B cell (primary cell): ENCODE results near the gene PCBP3. TPM values are rescaled to one million over a fixed set of nuclear protein-coding genes. Genes with fewer than 3 reads are reported as not detected.

Experiments
- ATAC-seq: fragments of 200-7000 bp; cut with Tn5 transposase; one replicate; pipeline ENCODE4 v1.10.0; 2021; ENCODE audit warnings: low read depth, mild to moderate bottlenecking, moderate number of reproducible peaks, moderate library complexity
- CTCF ChIA-PET: fragments of 350-600 bp; sonication (Branson Sonifier 250); formaldehyde crosslinking; loops from one replicate; lab custom pipeline; 2021; ENCODE audit warnings: antibody characterized with exemption, inconsistent platforms; lab: Charles Lee
- POLR2A ChIA-PET: fragments of 350-600 bp; sonication (Branson Sonifier 250); formaldehyde crosslinking; loops from one replicate; lab custom pipeline; 2021; ENCODE audit warnings: antibody characterized with exemption; lab: Charles Lee
- DNase-seq: peaks from one replicate; pipeline ENCODE4 v3.0.0; 2013
- H2AFZ ChIP-seq: 2 replicates; pipeline ENCODE4 v1.6.1; 2012; ENCODE audit warnings: mild to moderate bottlenecking, low read depth, low read length; ENCODE audit not compliant: insufficient read depth, poor library complexity, severe bottlenecking
- H3K27ac ChIP-seq, 2 donors: 1 replicate in 1 of 2; 2 replicates in 1 of 2; pipeline ENCODE4 v1.5.1; 2012 to 2013; ENCODE audit warnings: low read length in 2 of 2, mild to moderate bottlenecking in 2 of 2, moderate library complexity in 1 of 2
- H3K27me3 ChIP-seq, 4 experiments: fragments of 200-600 bp in 1 of 4; sonication (generic) in 1 of 4; replicated peaks in 1 of 4; 1 replicate in 2 of 4; 2 replicates in 2 of 4; pipeline versions ENCODE4 v1.6.1 to v1.7.0; 2013 to 2016; ENCODE audit warnings: low read length in 3 of 4, mild to moderate bottlenecking in 2 of 4, mixed read lengths in 1 of 4, moderate library complexity in 1 of 4; ENCODE audit not compliant: insufficient read depth in 4 of 4, control insufficient read depth in 3 of 4; ENCODE audit errors: control extremely low read depth in 1 of 4
- H3K36me3 ChIP-seq, 2 experiments: replicated peaks in 1 of 2; 1 replicate in 1 of 2; 2 replicates in 1 of 2; pipeline versions ENCODE4 v1.6.1 to v1.7.1; 2013; ENCODE audit warnings: low read length in 1 of 2; ENCODE audit not compliant: insufficient read depth in 2 of 2, control insufficient read depth in 1 of 2; ENCODE audit errors: control extremely low read depth in 1 of 2, extremely low read depth in 1 of 2
- H3K4me1 ChIP-seq, 2 donors: fragments of 200-600 bp in 1 of 2; sonication (generic) in 1 of 2; 1 replicate in 1 of 2; 2 replicates in 1 of 2; pipeline versions ENCODE4 v1.5.1 to v1.6.1; 2013 to 2017; ENCODE audit warnings: low read length in 2 of 2; ENCODE audit not compliant: control insufficient read depth in 2 of 2, insufficient read depth in 2 of 2
- H3K4me2 ChIP-seq: replicated peaks from 2 replicates; pipeline ENCODE3; 2012; ENCODE audit warnings: mild to moderate bottlenecking, low read depth, low read length; ENCODE audit not compliant: poor library complexity, severe bottlenecking
- H3K4me3 ChIP-seq, 5 experiments: fragments of 200-600 bp in 1 of 5; sonication (generic) in 1 of 5; 1 replicate in 3 of 5; 2 replicates in 2 of 5; pipeline versions ENCODE4 v1.5.1 to v1.7.0; 2011 to 2016; ENCODE audit warnings: low read length in 4 of 5, mild to moderate bottlenecking in 4 of 5, low read depth in 2 of 5, control low read depth in 1 of 5, moderate library complexity in 1 of 5; ENCODE audit not compliant: insufficient read depth in 1 of 5; ENCODE audit errors: control extremely low read depth in 1 of 5, extremely low read depth in 1 of 5
- H3K79me2 ChIP-seq: fragments of 200-600 bp; sonication (generic); one replicate; pipeline ENCODE4 v1.6.0; 2016; ENCODE audit warnings: low read length; ENCODE audit not compliant: control insufficient read depth, insufficient read depth
- H3K9ac ChIP-seq: fragments of 200-600 bp; sonication (generic); 2 replicates; pipeline ENCODE4 v1.6.1; 2017; ENCODE audit warnings: mild to moderate bottlenecking, low read length, moderate library complexity
- H3K9me3 ChIP-seq, 3 donors: one replicate each; pipeline versions ENCODE4 v1.6.1 to v1.7.1; 2013; ENCODE audit warnings: low read length in 2 of 3; ENCODE audit not compliant: control insufficient read depth in 2 of 3, insufficient read depth in 1 of 3; ENCODE audit errors: control extremely low read depth in 1 of 3
- H4K20me1 ChIP-seq: 2 replicates; pipeline ENCODE4 v1.6.0; 2012; ENCODE audit warnings: mild to moderate bottlenecking, low read length; ENCODE audit not compliant: insufficient read depth, control insufficient read depth, poor library complexity, severe bottlenecking
- H3K27ac Mint-ChIP-seq: one replicate; pipeline ENCODE4 v1.8.0; 2021; ENCODE audit warnings: mixed read lengths
- H3K27me3 Mint-ChIP-seq: one replicate; pipeline ENCODE4 v1.8.0; 2021; ENCODE audit warnings: mixed read lengths
- H3K4me1 Mint-ChIP-seq: one replicate; pipeline ENCODE4 v1.8.0; 2021; ENCODE audit warnings: mixed read lengths
- H3K4me3 Mint-ChIP-seq: one replicate; pipeline ENCODE4 v1.8.0; 2021; ENCODE audit warnings: mixed read lengths
- H3K9me3 Mint-ChIP-seq: one replicate; pipeline ENCODE4 v1.8.0; 2022; ENCODE audit warnings: mixed read lengths; ENCODE audit not compliant: insufficient read depth
- CTCF ChIP-seq: fragments of 200-600 bp; IDR thresholded peaks from one replicate; pipeline ENCODE4 v1.8.0; 2022; ENCODE audit warnings: antibody characterized with exemption, mild to moderate bottlenecking
- EZH2 ChIP-seq: IDR thresholded peaks from 2 replicates; pipeline ENCODE4 v1.6.1; 2012; ENCODE audit warnings: borderline replicate concordance, low read depth, mild to moderate bottlenecking, moderate library complexity, low read length; ENCODE audit not compliant: insufficient read depth, poor library complexity, severe bottlenecking
- WGBS: methylation state at CpG from one replicate; pipeline ENCODE4 v1.1.5; 2013; ENCODE audit warnings: missing lambda C conversion rate; ENCODE audit not compliant: insufficient coverage; 5-methylcytosine and 5-hydroxymethylcytosine counted together
- intact Hi-C: fragments of 100-400 bp; cut with micrococcal nuclease; formaldehyde crosslinking; loops from one replicate; pipeline ENCODE4 v1.10.0; 2022
- polyA plus RNA-seq: library from polyadenylated mRNA; depleted of rRNA; stranded (reverse); fragments of >200 nt; gene quantifications from 2 replicates; pipeline ENCODE4 v1.2.3, GENCODE V29; 2012
- total RNA-seq, 2 donors: library from RNA; stranded (reverse); fragments of 120-200 nt in 1 of 2; gene quantifications; 1 replicate in 1 of 2; 2 replicates in 1 of 2; pipeline versions ENCODE4 v1.2.3 to v1.2.4, GENCODE V29; 2013 to 2022

Gene PCBP3
- total and polyA plus RNA-seq, 2 donors (not counting 1 experiment from before 2014, with no cell fraction given) = 0.45 to 2.7 TPM

- H3K27ac Mint-ChIP-seq = no peak overlapping the region
- Histone ChIP-seq H3K4me3 (no peak overlapping the region), H3K36me3 (no peaks in the 10 kb centered on the region), H3K9ac (no peak overlapping the region), H2AFZ (no peak overlapping the region), H3K4me2 (no peak overlapping the region), H3K27ac (no peak overlapping the region), H3K79me2 (no peaks in the 10 kb centered on the region), H4K20me1 (no peaks in the 10 kb centered on the region), H3K27me3 (no peaks in the 10 kb centered on the region), H3K9me3 (peaks cover 0 to 4% (median 0%) of the 10 kb centered on the region in 3 donors), H3K4me1 (no peaks in the 10 kb centered on the region)
- no peaks in the 10 kb centered on the region for H3K27me3 Mint-ChIP-seq
- no peak for TF ChIP-seq EZH2
- TF ChIP-seq CTCF = no peak
- ATAC-seq (no peak), DNase-seq (no peak)
- no peak overlapping the region for H3K4me3 Mint-ChIP-seq
- CTCF ChIA-PET = no interaction called here
- 91% methylated on average over 14 of the region's 17 CpGs for WGBS
- POLR2A ChIA-PET = no interaction called here
- intact Hi-C loops = no loop called here
- no peaks in the 10 kb centered on the region for H3K9me3 Mint-ChIP-seq
- H3K4me1 Mint-ChIP-seq = no peaks in the 10 kb centered on the region
These were observed 93.4 kb downstream of the PCBP3 start for GRCh38 chr21:45736690-45737484.

GRCh38 chr21:45737485-45738166 lies 94.1 kb downstream of the PCBP3 start:
- Histone ChIP-seq H3K4me1 (no peaks in the 10 kb centered on the region), H3K27ac (no peak overlapping the region), H4K20me1 (no peaks in the 10 kb centered on the region), H3K4me3 (no peak overlapping the region), H3K36me3 (no peaks in the 10 kb centered on the region), H3K9me3 (peaks cover 0 to 4% (median 0%) of the 10 kb centered on the region in 3 donors), H3K9ac (no peak overlapping the region), H2AFZ (no peak overlapping the region), H3K27me3 (no peaks in the 10 kb centered on the region), H3K79me2 (no peaks in the 10 kb centered on the region), H3K4me2 (no peak overlapping the region)
- WGBS = 93% methylated on average over 12 of the region's 12 CpGs
- H3K4me1 Mint-ChIP-seq = no peaks in the 10 kb centered on the region
- ATAC-seq (no peak), DNase-seq (no peak)
- no peak for TF ChIP-seq EZH2
- no peak for TF ChIP-seq CTCF
- H3K9me3 Mint-ChIP-seq = no peaks in the 10 kb centered on the region
- ChIA-PET POLR2A (no interaction called here), CTCF (interaction anchor here (0.8 kb wide), 1 partner anchor 141 kb away, joined by 6 read pairs; no protein-coding TSS in a partner anchor)
- no peak overlapping the region for H3K27ac Mint-ChIP-seq
- H3K4me3 Mint-ChIP-seq = no peak overlapping the region
- intact Hi-C loops = no loop called here
- no peaks in the 10 kb centered on the region for H3K27me3 Mint-ChIP-seq
